Liver (tissue), 9 donors: ENCODE data around the gene ERAL1. TPM values are rescaled to one million over a fixed set of nuclear protein-coding genes. Genes with fewer than 3 reads are reported as not detected.
"Not testable (repeated sequence)": the region's sequence is repeated elsewhere in the genome, so short reads cannot be mapped to it uniquely, and the experiment has no call there.

Experiments used
- DNase-seq: peaks from one replicate; pipeline ENCODE4 v3.0.0-alpha.2; 2017; ENCODE audit warnings: low spot score
- H3K27ac ChIP-seq, 2 donors: one replicate each; pipeline ENCODE4 v1.7.0; 2013; ENCODE audit warnings: inconsistent platforms in 2 of 2, low read length in 2 of 2, control low read depth in 1 of 2, low read depth in 1 of 2, mild to moderate bottlenecking in 1 of 2
- H3K27me3 ChIP-seq, 4 donors: one replicate each; pipeline versions ENCODE4 v1.6.1 to v1.7.0; 2013; ENCODE audit warnings: low read length in 3 of 4, inconsistent platforms in 1 of 4, mild to moderate bottlenecking in 1 of 4, moderate library complexity in 1 of 4; ENCODE audit not compliant: control insufficient read depth in 4 of 4, insufficient read depth in 4 of 4
- H3K36me3 ChIP-seq, 4 donors: one replicate each; pipeline versions ENCODE4 v1.6.1 to v1.7.0; 2013; ENCODE audit warnings: low read length in 3 of 4, mild to moderate bottlenecking in 3 of 4, low read depth in 1 of 4, moderate library complexity in 1 of 4; ENCODE audit not compliant: control insufficient read depth in 4 of 4, insufficient read depth in 3 of 4
- H3K4me1 ChIP-seq, 4 donors: one replicate each; pipeline versions ENCODE4 v1.6.1 to v1.7.0; 2013; ENCODE audit warnings: low read length in 3 of 4, mild to moderate bottlenecking in 3 of 4, moderate library complexity in 1 of 4; ENCODE audit not compliant: control insufficient read depth in 4 of 4, insufficient read depth in 4 of 4
- H3K4me3 ChIP-seq, 3 donors: one replicate each; pipeline versions ENCODE4 v1.6.1 to v1.7.0; 2013; ENCODE audit warnings: low read length in 3 of 3, control low read depth in 1 of 3, low read depth in 1 of 3, mild to moderate bottlenecking in 1 of 3
- H3K9ac ChIP-seq, 2 donors: one replicate each; pipeline ENCODE4 v1.7.0; 2013; ENCODE audit warnings: low read length in 2 of 2, mild to moderate bottlenecking in 2 of 2, moderate library complexity in 2 of 2, control low read depth in 1 of 2, low read depth in 1 of 2
- H3K9me3 ChIP-seq, 4 donors: one replicate each; pipeline versions ENCODE4 v1.6.1 to v1.7.0; 2013; ENCODE audit warnings: low read length in 3 of 4; ENCODE audit not compliant: control insufficient read depth in 4 of 4
- EGR1 ChIP-seq, 2 donors: IDR thresholded peaks; 2 replicates each; pipeline ENCODE4 v1.6.1; 2016 to 2018; ENCODE audit warnings: antibody characterized with exemption in 2 of 2, low read depth in 2 of 2
- FOXA1 ChIP-seq: IDR thresholded peaks from 2 replicates; pipeline ENCODE4 v1.6.1; 2016; ENCODE audit warnings: antibody characterized with exemption
- GABPA ChIP-seq, 2 donors: IDR thresholded peaks in 1 of 2; conservative IDR thresholded peaks in 1 of 2; 2 replicates each; pipeline ENCODE4 v1.6.1; 2016; ENCODE audit warnings: antibody characterized with exemption in 2 of 2, mild to moderate bottlenecking in 1 of 2, moderate library complexity in 1 of 2
- HNF4A ChIP-seq, 2 donors: conservative IDR thresholded peaks; 2 replicates each; pipeline ENCODE4 v1.6.1; 2016; ENCODE audit warnings: antibody characterized with exemption in 2 of 2, mild to moderate bottlenecking in 2 of 2
- HNF4G ChIP-seq: IDR thresholded peaks from 2 replicates; pipeline ENCODE4 v1.6.1; 2016; ENCODE audit warnings: antibody characterized with exemption
- JUND ChIP-seq, 2 donors: IDR thresholded peaks; 2 replicates each; pipeline ENCODE4 v1.6.1; 2016; ENCODE audit warnings: antibody characterized with exemption in 2 of 2
- NR2F2 ChIP-seq: IDR thresholded peaks from 2 replicates; pipeline ENCODE4 v1.6.1; 2016; ENCODE audit warnings: antibody characterized with exemption
- RAD21 ChIP-seq, 2 donors: IDR thresholded peaks; 2 replicates each; pipeline ENCODE4 v1.6.1; 2016; ENCODE audit warnings: antibody characterized with exemption in 2 of 2, mild to moderate bottlenecking in 2 of 2
- RXRA ChIP-seq, 2 donors: IDR thresholded peaks; 2 replicates each; pipeline ENCODE4 v1.6.1; 2017 to 2018; ENCODE audit warnings: antibody characterized with exemption in 2 of 2, mild to moderate bottlenecking in 1 of 2
- TAF1 ChIP-seq: conservative IDR thresholded peaks from 2 replicates; pipeline ENCODE4 v1.6.1; 2016; ENCODE audit warnings: antibody characterized with exemption, mild to moderate bottlenecking
- YY1 ChIP-seq: IDR thresholded peaks from 2 replicates; pipeline ENCODE4 v1.6.1; 2016; ENCODE audit warnings: antibody characterized with exemption, mild to moderate bottlenecking
- WGBS: extraction: QIAGEN DNeasy Blood & Tissue Kit; methylation state at CpG from one replicate; pipeline ENCODE4 v1.1.7; 2013; 5-methylcytosine and 5-hydroxymethylcytosine counted together
- polyA plus RNA-seq, 2 donors: library from polyadenylated mRNA; stranded (reverse) in 1 of 2; unstranded in 1 of 2; fragments of 200-250 nt in 1 of 2; fragments of >200 nt in 1 of 2; fragmentation: Nextera tagmentation in 1 of 2; extraction: Ambion mirVana in 1 of 2; gene quantifications; one replicate each; pipeline versions ENCODE4 v1.2.1 to v1.2.3, GENCODE V29; 2013 to 2015
- total RNA-seq, 2 donors: library from RNA; depleted of rRNA; stranded (reverse); fragments of >200 nt; gene quantifications; one replicate each; pipeline ENCODE4 v1.2.3, GENCODE V29; 2014
- TF ChIP-seq, protein P1 (sequence below): IDR thresholded peaks from 2 replicates; pipeline ENCODE4 v1.6.1; 2016; ENCODE audit warnings: antibody characterized with exemption, mild to moderate bottlenecking
- TF ChIP-seq, protein P2 (sequence below): IDR thresholded peaks from 2 replicates; pipeline ENCODE4 v1.6.1; 2016; ENCODE audit warnings: antibody characterized with exemption
- donor health status: healthy.
- donor health status: healthy.
- donor health status: healthy.
- donor health status: healthy.
- donor health status: healthy.

The ERAL1 gene
- total and polyA plus RNA-seq, 4 donors, result 17.3 to 34.5 (median 29.5) TPM

DNA sequence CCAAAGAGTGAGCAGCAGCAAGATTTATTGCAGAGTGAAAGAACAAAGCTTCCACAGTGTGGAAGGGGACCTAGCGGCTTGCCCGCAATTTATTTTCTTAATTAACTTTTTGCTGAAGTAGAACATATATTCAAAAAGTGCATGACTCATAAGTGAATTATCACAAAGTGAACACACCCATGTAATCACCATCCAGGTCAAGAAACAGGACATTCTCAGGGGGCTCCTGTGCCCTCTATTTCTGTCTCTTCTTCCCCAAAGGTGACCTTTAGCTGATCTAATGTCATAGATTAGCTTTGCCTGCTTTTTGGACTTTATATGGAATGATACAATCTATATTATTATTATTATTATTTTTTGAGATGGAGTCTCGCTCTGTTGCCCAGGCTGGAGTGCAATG, 19.9 kb downstream of the ERAL1 start:
- Histone ChIP-seq H3K9ac (no peak overlapping the region), H3K4me3 (no peak overlapping the region), H3K4me1 (no peaks in the 10 kb centered on the region), H3K27me3 (no peaks in the 10 kb centered on the region), H3K9me3 (no peaks in the 10 kb centered on the region), H3K36me3 (peaks cover 2 to 14% (median 9%) of the 10 kb centered on the region in 4 donors), H3K27ac (no peak overlapping the region)
- no peak for DNase-seq
- TF ChIP-seq RAD21 (IDR thresholded peaks at IDR 0.05) (no peak), NR2F2 (no peak), YY1 (no peak), FOXA1 (no peak), HNF4G (no peak), EGR1 (IDR thresholded peaks at IDR 0.05; ENCODE audit: low read depth in 2 of 2) (no peak), HNF4A (conservative IDR thresholded peaks at IDR 0.05) (no peak), JUND (IDR thresholded peaks at IDR 0.05) (no peak)
- TF ChIP-seq, protein P1, sequence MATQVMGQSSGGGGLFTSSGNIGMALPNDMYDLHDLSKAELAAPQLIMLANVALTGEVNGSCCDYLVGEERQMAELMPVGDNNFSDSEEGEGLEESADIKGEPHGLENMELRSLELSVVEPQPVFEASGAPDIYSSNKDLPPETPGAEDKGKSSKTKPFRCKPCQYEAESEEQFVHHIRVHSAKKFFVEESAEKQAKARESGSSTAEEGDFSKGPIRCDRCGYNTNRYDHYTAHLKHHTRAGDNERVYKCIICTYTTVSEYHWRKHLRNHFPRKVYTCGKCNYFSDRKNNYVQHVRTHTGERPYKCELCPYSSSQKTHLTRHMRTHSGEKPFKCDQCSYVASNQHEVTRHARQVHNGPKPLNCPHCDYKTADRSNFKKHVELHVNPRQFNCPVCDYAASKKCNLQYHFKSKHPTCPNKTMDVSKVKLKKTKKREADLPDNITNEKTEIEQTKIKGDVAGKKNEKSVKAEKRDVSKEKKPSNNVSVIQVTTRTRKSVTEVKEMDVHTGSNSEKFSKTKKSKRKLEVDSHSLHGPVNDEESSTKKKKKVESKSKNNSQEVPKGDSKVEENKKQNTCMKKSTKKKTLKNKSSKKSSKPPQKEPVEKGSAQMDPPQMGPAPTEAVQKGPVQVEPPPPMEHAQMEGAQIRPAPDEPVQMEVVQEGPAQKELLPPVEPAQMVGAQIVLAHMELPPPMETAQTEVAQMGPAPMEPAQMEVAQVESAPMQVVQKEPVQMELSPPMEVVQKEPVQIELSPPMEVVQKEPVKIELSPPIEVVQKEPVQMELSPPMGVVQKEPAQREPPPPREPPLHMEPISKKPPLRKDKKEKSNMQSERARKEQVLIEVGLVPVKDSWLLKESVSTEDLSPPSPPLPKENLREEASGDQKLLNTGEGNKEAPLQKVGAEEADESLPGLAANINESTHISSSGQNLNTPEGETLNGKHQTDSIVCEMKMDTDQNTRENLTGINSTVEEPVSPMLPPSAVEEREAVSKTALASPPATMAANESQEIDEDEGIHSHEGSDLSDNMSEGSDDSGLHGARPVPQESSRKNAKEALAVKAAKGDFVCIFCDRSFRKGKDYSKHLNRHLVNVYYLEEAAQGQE, result no peak
- WGBS, result 93% methylated on average over 3 of the region's 3 CpGs

DNA sequence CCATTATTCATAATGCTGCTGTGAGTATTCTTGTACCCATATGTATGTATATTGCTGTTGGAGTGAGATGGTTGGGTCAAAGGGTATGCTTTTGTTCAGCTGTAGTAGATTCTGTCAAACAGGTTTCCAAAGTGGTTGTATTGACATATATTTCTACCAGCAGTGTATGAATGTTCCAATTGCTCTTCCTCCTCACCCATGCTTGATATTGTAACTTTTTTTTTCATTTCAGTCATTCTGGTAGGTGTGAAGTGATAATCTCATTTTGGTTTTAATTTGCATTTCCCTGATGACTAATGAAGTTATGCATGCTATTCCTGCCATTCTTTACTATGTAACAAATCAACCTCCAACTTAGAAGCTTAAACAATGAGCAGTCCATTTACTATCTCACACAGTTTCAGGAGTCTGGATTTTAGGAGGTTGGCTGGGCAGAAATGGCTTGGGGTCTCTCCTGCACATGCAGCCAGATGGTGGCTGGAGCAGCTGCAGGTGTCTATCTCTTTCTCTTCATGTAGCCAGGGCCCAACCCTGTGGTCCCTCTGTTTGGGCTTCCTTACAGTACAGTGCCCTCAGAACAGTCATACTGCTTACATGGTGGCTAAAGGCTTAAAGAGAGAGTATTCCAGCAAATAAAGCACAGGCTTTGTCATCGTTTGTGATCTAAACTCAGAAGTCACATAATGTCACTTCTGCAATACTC, 21.2 kb downstream of the ERAL1 start:
- Histone ChIP-seq H3K4me3 (no peak overlapping the region), H3K4me1 (no peaks in the 10 kb centered on the region), H3K36me3 (peaks cover 10 to 26% (median 20%) of the 10 kb centered on the region in 4 donors), H3K9ac (no peak overlapping the region), H3K9me3 (no peaks in the 10 kb centered on the region), H3K27ac (no peak overlapping the region), H3K27me3 (no peaks in the 10 kb centered on the region)
- no peak for TF ChIP-seq GABPA (IDR thresholded peaks at IDR 0.05 in 1 of 2, conservative IDR thresholded peaks at IDR 0.05 in 1 of 2)
- TF ChIP-seq TAF1, result no peak
- TF ChIP-seq HNF4G, result no peak
- TF ChIP-seq RXRA (IDR thresholded peaks at IDR 0.05), result no peak
- TF ChIP-seq FOXA1, result no peak
- TF ChIP-seq, protein P2, sequence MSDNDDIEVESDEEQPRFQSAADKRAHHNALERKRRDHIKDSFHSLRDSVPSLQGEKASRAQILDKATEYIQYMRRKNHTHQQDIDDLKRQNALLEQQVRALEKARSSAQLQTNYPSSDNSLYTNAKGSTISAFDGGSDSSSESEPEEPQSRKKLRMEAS, result no peak
- no peak for TF ChIP-seq JUND (IDR thresholded peaks at IDR 0.05)
- TF ChIP-seq HNF4A (conservative IDR thresholded peaks at IDR 0.05), result no peak
- TF ChIP-seq YY1, result no peak
- WGBS, result 61% methylated on average over 1 of the region's 1 CpG
- no peak for DNase-seq

DNA sequence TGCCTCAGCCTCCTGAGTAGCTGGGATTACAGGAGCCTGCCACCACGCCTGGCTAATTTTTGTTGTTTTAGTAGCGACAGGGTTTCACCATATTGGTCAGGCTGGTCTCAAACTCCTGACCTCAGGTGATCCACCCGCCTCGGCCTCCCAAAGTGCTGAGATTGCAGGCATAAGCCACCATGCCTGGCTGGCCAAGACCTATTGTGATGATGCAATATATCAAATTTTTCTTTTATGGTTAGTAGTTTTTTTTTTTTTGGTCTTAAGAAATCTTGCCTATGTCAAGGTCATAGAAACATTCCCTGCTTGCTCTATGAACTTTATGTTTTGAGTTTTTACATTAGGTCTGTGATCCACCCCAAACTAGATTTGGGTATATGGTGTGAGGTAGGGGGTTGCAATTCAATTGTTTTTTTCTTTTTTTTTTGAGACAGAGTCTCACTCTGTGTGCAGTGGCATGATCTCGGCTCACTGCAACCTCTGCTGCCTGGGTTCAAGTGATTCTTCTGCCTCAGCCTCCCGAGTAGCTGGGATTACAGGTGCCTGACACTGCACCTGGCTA, 22.4 kb downstream of the ERAL1 start:
- not testable (repeated sequence) for H3K27me3 ChIP-seq, DNase-seq, H3K9ac ChIP-seq, H3K4me1 ChIP-seq, H3K4me3 ChIP-seq, H3K27ac ChIP-seq, H3K9me3 ChIP-seq
- 94% methylated on average over 6 of the region's 6 CpGs for WGBS
- peaks cover 17 to 39% (median 32%) of the 10 kb centered on the region in 4 donors for H3K36me3 ChIP-seq
